GM18505 (cell line): ENCODE data around the gene MYL2.
"Not testable (repeated sequence)": the region's sequence is repeated elsewhere in the genome, so short reads cannot be mapped to it uniquely, and the experiment has no call there.

Experiments
- ATAC-seq: cut with Tn5 transposase; IDR thresholded peaks from one replicate; pipeline ENCODE4 v1.9.1; 2021; ENCODE audit not compliant: unreplicated experiment
- POLR2A ChIP-seq: IDR thresholded peaks from 4 replicates; pipeline ENCODE4 v1.6.1; 2011; ENCODE audit warnings: borderline replicate concordance; ENCODE audit not compliant: insufficient read depth, insufficient read length; ENCODE audit errors: extremely low read depth

The MYL2 gene, protein sequence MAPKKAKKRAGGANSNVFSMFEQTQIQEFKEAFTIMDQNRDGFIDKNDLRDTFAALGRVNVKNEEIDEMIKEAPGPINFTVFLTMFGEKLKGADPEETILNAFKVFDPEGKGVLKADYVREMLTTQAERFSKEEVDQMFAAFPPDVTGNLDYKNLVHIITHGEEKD

GRCh38 chr12:110920324-110920910 is at the start of gene MYL2:
Gene MYL2, minus strand, starts transcription at chr12:110920579. Its CDS starts 50 bp downstream, at chr12:110920529.
- no peak for ATAC-seq
- TF ChIP-seq POLR2A: no peak

DNA sequence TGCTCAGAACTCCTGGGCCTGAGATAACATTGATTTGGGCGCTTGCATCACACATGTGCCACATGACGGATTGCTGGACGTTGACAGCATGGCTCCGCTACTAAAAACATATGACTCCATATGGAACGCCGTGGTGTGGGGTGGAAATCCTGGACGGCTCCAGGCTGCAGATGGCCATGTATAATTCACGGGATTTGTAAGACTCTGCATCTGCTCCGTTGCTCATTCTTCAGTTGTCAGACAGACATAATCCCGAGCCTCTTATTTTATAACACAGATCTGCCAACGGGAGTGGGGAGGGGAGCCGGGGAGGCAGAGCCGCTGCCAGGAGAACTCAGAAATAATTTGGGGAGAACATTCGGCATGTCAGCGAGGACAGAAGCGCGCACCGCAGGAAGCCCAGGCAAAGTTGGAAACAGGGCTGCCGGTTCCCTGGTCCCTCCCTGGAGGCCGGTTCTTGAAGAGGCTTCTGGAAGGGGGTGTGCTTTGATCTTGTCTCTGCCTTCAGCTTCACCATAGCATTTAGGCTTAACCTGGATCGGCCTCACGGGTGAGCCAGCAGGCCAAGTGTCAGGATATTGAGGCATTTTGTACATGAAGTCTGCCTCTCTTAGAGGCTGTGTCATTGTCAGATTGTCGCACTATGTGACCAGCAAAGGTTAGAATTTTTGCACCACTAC is 45.8 kb upstream of the MYL2 start:
- TF ChIP-seq POLR2A: no peak
- no peak for ATAC-seq

DNA sequence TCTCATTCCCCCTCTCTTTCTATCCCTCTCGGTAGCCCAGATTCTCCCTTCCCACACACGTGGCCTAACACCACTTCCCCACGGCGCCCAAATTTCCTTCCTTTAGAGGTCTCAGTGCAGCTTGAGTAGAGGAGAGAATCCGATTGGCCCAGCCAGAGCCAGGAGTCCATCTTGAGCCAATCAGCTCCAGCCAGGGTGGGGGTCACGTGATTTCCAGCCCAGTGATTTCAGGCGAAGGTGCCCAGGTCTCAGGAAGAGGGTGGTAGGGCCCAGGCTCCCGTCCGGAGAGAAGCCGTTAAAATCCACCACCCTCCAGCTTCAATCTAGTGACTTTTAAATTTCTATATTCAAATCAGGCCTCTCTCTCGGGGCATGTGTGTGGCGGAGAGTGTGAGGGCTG is 45.2 kb upstream of the MYL2 start:
- no peak for TF ChIP-seq POLR2A
- no peak for ATAC-seq

GRCh38 chr12:110960795-110961194 is 40.4 kb upstream of the MYL2 start:
- no peak for ATAC-seq
- TF ChIP-seq POLR2A: no peak

DNA sequence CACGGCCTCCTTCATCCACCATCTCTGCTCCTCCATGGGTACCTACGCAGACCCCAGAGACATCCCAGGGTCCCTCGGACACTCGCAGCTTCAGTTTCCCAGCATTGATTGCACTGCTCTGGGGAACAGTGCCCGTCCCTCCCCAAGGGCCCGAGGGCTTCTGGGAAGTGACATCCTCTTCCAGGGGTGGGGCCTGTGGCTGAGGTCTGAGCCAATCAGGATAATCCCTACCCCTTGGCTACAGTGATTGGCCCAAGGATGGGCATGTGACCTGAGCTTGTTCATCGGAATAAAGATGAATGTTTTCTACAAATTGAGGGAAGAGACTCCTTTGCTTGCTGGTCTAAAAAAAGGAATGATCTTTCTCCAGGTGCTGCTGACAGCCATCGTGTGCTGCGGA is 37.3 kb upstream of the MYL2 start:
- TF ChIP-seq POLR2A: no peak
- no peak for ATAC-seq

DNA sequence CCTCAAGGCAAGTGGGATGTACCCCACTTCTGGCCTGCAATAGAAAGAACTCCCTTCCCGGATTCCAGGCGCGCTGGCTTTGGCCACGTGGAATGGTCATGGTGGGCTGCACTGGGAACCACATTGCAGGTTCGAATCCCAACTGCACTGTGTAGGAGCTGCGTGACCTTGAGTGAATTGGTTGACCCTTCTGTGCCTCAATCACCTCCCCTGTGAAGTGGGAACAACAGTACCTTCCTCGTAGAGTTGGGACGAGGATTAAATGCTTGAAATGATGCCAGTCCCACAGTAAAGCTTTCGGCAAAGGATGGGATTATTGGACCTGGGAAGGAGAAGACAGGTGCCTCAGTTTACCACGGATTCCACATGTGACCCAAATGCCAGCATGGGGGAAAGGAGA is 36.8 kb upstream of the MYL2 start:
- no peak for ATAC-seq
- no peak for TF ChIP-seq POLR2A

DNA sequence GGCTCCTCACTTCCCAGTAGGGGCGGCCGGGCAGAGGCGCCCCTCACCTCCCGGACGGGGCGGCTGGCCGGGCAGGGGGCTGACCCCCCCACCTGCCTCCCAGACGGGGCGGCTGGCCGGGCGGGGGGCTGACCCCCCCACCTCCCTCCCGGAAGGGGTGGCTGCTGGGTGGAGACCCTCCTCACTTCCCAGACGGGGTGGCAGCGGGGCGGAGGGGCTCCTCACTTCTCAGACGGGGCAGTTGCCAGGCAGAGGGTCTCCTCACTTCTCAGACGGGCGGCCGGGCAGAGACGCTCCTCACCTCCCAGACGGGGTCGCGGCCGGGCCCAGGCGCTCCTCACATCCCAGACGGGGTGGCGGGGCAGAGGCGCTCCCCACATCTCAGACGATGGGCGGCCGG is 30.5 kb upstream of the MYL2 start:
- ATAC-seq: not testable (repeated sequence)

GRCh38 chr12:110950466-110950865 is 30.1 kb upstream of the MYL2 start:
- ATAC-seq: not testable (repeated sequence)

DNA sequence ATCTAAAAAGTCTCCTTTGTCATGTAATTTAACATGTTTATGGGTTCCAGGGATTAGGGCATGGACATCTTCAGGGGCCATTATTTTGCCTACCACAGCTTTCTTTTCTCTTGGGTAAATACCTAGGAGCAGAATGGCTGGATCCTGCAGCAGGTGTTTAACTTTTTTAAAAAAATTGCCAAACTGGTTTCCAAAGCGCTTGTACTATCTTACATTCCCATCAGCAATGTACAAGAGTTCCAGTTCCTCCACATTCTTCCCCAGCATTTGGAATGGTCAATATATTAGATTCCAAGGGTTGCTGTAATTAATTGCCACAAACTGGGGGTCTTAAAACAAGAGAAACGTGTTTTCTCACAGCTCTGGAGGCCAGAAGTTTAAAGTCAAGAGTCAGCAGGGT is 27.7 kb upstream of the MYL2 start:
- TF ChIP-seq POLR2A: no peak
- ATAC-seq: no peak

DNA sequence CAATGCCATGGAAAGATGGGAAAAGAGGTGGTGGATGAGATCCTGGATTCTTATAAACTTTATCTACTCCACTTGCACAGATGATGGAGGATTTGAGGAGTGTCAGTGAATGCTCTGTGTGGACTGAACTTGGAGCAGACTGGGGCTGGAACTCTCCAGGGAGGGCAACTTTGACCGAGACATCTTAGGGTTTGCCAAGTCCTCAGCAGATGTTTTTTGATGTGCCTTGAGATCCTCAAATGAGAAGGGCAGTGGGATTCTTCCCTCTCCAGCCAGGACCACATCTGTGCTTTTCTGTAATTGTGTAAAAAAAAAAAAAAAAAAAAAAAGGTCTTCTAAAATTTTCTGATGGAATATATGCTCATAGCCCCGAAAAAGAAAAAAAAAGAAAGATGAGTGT is 23.0 kb upstream of the MYL2 start:
- no peak for ATAC-seq
- no peak for TF ChIP-seq POLR2A

GRCh38 chr12:110941391-110941790 is 21.0 kb upstream of the MYL2 start:
- TF ChIP-seq POLR2A: no peak
- no peak for ATAC-seq

GRCh38 chr12:110940933-110941332 is 20.6 kb upstream of the MYL2 start:
- no peak for ATAC-seq
- no peak for TF ChIP-seq POLR2A

DNA sequence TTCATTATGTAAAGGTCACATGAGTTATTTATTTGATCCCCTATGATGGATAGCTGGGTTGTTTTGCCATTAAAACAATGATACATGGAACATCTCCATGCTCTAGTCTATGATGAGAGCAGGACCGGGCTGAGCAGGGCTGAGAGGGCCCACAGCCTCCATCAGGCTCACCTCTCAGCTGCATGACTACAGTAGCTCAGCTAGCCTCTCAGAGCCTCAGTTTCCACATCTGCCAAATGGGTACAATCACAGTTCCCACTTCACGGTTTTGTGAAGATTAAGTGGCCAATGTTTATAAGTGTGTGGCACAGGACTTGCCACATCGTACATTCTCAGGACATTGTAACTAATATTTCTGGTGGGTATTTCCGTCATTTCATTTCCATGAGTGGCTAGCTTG is 19.9 kb upstream of the MYL2 start:
- TF ChIP-seq POLR2A: no peak
- ATAC-seq: no peak

GRCh38 chr12:110937104-110937641 is 16.8 kb upstream of the MYL2 start:
- no peak for ATAC-seq
- no peak for TF ChIP-seq POLR2A
